Esophagus (tissue), 2 donors: ENCODE measurements around the gene PDK2. TPM values are rescaled to one million over a fixed set of nuclear protein-coding genes. Genes with fewer than 3 reads are reported as not detected.

Experiments
- H3K27ac ChIP-seq, 2 donors: one replicate each; pipeline ENCODE4 v1.5.1; 2013; ENCODE audit warnings: low read depth in 2 of 2, mild to moderate bottlenecking in 2 of 2, inconsistent platforms in 1 of 2, low read length in 1 of 2, moderate library complexity in 1 of 2
- H3K27me3 ChIP-seq, 2 donors: one replicate each; pipeline ENCODE4 v1.6.1; 2013; ENCODE audit warnings: low read length in 2 of 2, control low read depth in 1 of 2, mild to moderate bottlenecking in 1 of 2; ENCODE audit not compliant: insufficient read depth in 2 of 2, control insufficient read depth in 1 of 2
- H3K36me3 ChIP-seq, 2 donors: one replicate each; pipeline ENCODE4 v1.6.1; 2013; ENCODE audit warnings: low read length in 1 of 2; ENCODE audit not compliant: control insufficient read depth in 2 of 2, insufficient read depth in 2 of 2
- H3K4me1 ChIP-seq, 2 donors: one replicate each; pipeline ENCODE4 v1.6.1; 2013; ENCODE audit warnings: low read length in 1 of 2; ENCODE audit not compliant: control insufficient read depth in 2 of 2, insufficient read depth in 2 of 2
- H3K4me3 ChIP-seq, 2 donors: one replicate each; pipeline ENCODE4 v1.5.1; 2013; ENCODE audit warnings: low read length in 2 of 2, mild to moderate bottlenecking in 2 of 2, low read depth in 1 of 2, moderate library complexity in 1 of 2
- H3K9me3 ChIP-seq, 2 donors: one replicate each; pipeline ENCODE4 v1.6.1; 2013; ENCODE audit warnings: mild to moderate bottlenecking in 2 of 2, low read depth in 1 of 2, low read length in 1 of 2, moderate library complexity in 1 of 2; ENCODE audit not compliant: control insufficient read depth in 2 of 2, insufficient read depth in 1 of 2
- WGBS, 2 donors: extraction: QIAGEN DNeasy Blood & Tissue Kit; methylation state at CpG; one replicate each; pipeline ENCODE4 v1.1.7; 2013; 5-methylcytosine and 5-hydroxymethylcytosine counted together
- polyA plus RNA-seq, 2 donors: library from polyadenylated mRNA; stranded (reverse); fragments of 200-250 nt; gene quantifications; one replicate each; pipeline ENCODE4 v1.2.3, GENCODE V29; 2013
- donor health status: healthy with polysubstance abuse.
- donor health status: Bipolar disorder and iron deficiency.

Gene PDK2
- polyA plus RNA-seq, 2 donors = 12.1 to 13.5 TPM

- 66 to 69% methylated on average over 23 of the region's 23 CpGs for WGBS, 2 donors
- H3K9me3 ChIP-seq = no peaks in the 10 kb centered on the region
- no peak overlapping the region for H3K4me3 ChIP-seq
- H3K36me3 ChIP-seq = no peaks in the 10 kb centered on the region
- H3K27me3 ChIP-seq = no peaks in the 10 kb centered on the region
- H3K4me1 ChIP-seq = peaks cover 0 to 3% of the 10 kb centered on the region in 2 donors
- H3K27ac ChIP-seq = no peak overlapping the region
Measured at GRCh38 chr17:50118076-50118827, 23.1 kb downstream of the PDK2 start.

GRCh38 chr17:50118828-50119218 lies 23.7 kb downstream of the PDK2 start:
- Histone ChIP-seq H3K27me3 (no peaks in the 10 kb centered on the region), H3K27ac (no peak overlapping the region), H3K9me3 (no peaks in the 10 kb centered on the region), H3K4me1 (peaks cover under 1 to 6% of the 10 kb centered on the region in 2 donors), H3K4me3 (no peak overlapping the region), H3K36me3 (no peaks in the 10 kb centered on the region)
- 85 to 87% methylated on average over 4 of the region's 4 CpGs for WGBS, 2 donors

GRCh38 chr17:50120475-50121253 lies 25.5 kb downstream of the PDK2 start:
- H3K9me3 ChIP-seq = no peaks in the 10 kb centered on the region
- H3K4me3 ChIP-seq = no peak overlapping the region
- no peaks in the 10 kb centered on the region for H3K36me3 ChIP-seq
- H3K27me3 ChIP-seq = no peaks in the 10 kb centered on the region
- 88 to 90% methylated on average over 7 of the region's 7 CpGs for WGBS, 2 donors
- peaks cover 2 to 5% of the 10 kb centered on the region in 2 donors for H3K4me1 ChIP-seq
- no peak overlapping the region for H3K27ac ChIP-seq

- H3K36me3 ChIP-seq = no peaks in the 10 kb centered on the region
- no peaks in the 10 kb centered on the region for H3K9me3 ChIP-seq
- H3K4me1 ChIP-seq = peaks cover 2 to 5% of the 10 kb centered on the region in 2 donors
- WGBS, 2 donors = 87 to 97% methylated on average over 3 of the region's 3 CpGs
- no peaks in the 10 kb centered on the region for H3K27me3 ChIP-seq
- H3K27ac ChIP-seq = no peak overlapping the region
- H3K4me3 ChIP-seq = no peak overlapping the region
Measured at GRCh38 chr17:50122945-50123344, 27.8 kb downstream of the PDK2 start.

GRCh38 chr17:50123649-50124349 lies 28.6 kb downstream of the PDK2 start:
- Histone ChIP-seq H3K9me3 (no peaks in the 10 kb centered on the region), H3K4me3 (no peak overlapping the region), H3K27me3 (no peaks in the 10 kb centered on the region), H3K36me3 (no peaks in the 10 kb centered on the region), H3K27ac (peak overlapping the region; percentile 17 to 33), H3K4me1 (peaks cover 2 to 5% of the 10 kb centered on the region in 2 donors)
- 41 to 45% methylated on average over 12 of the region's 12 CpGs for WGBS, 2 donors

- H3K4me1 ChIP-seq = peaks cover 5% of the 10 kb centered on the region in 2 donors
- no peak overlapping the region for H3K27ac ChIP-seq
- WGBS, 2 donors = 95 to 96% methylated on average over 4 of the region's 4 CpGs
- no peaks in the 10 kb centered on the region for H3K36me3 ChIP-seq
- H3K27me3 ChIP-seq = no peaks in the 10 kb centered on the region
- no peaks in the 10 kb centered on the region for H3K9me3 ChIP-seq
- no peak overlapping the region for H3K4me3 ChIP-seq
Measured at GRCh38 chr17:50125420-50125997, 30.4 kb downstream of the PDK2 start.

GRCh38 chr17:50127697-50128361 lies 32.7 kb downstream of the PDK2 start:
- no peak overlapping the region for H3K27ac ChIP-seq
- WGBS, 2 donors = 58 to 65% methylated on average over 6 of the region's 6 CpGs
- H3K9me3 ChIP-seq = no peaks in the 10 kb centered on the region
- no peak overlapping the region for H3K4me3 ChIP-seq
- no peaks in the 10 kb centered on the region for H3K27me3 ChIP-seq
- H3K36me3 ChIP-seq = no peaks in the 10 kb centered on the region
- peaks cover 5% of the 10 kb centered on the region in 2 donors for H3K4me1 ChIP-seq

DNA sequence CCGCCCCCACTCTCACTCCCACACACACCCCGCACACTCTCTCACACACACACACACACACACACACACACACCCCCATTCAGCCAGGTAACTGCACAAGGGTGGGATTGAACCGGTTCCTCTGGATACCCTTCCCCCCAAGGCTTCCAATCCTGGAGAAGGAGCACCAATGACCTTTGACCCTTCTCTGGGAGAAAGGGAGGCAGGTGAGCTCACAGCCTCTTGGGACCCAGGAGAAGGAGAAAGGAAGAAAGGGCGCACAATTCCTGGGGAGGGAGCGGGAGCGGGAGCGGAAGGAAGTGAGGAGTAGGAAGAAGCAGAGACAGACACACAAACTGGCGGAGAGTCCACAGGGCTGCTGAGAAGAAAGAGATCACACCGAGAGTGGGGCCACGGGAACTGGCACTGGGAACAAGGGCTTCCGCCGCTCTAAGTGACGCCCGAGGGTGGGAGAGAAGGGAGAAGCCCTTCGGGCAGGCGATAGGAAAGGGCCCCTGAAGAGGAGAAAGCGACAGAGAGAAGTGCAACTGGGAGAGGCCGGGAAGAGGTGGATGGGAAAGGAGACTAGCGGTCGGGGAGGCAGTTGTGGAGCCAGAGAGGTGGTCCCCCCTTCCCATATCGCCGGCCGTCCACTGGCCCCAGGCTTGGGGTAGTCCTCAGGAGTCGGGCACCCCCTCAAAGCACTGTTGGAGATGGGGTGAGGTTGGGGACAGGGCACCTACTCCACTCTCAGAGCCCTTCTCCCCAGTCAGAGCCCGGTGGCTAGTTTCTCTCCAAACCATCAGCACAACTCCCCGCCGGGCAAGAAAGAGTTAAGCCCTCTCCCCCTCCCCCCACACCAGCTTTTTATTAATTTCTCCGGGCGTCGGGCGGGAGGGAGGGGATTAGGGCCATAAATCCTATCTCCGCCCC lies 33.5 kb downstream of the PDK2 start:
- H3K27ac ChIP-seq = no peak overlapping the region

More for the DNA sequence above, 33.5 kb downstream of the PDK2 start:
- 23 to 29% methylated on average over 27 to 32 of the region's 32 CpGs for WGBS, 2 donors
- Histone ChIP-seq H3K4me3 (peak overlapping the region in 1 of 2 donors; percentile 23), H3K4me1 (peaks cover 2 to 5% of the 10 kb centered on the region in 2 donors), H3K36me3 (peaks cover 0 to 2% of the 10 kb centered on the region in 2 donors), H3K9me3 (no peaks in the 10 kb centered on the region), H3K27me3 (no peaks in the 10 kb centered on the region)
